IMR-90 (cell line): ENCODE data around the gene MEF2C. TPM values are rescaled to one million over a fixed set of nuclear protein-coding genes. Genes with fewer than 3 reads are reported as not detected.

Experiments
- ATAC-seq: fragments of 200-7000 bp; cut with Tn5 transposase; 2 replicates; pipeline ENCODE4 v1.9.1; 2020; ENCODE audit warnings: low read depth, mild to moderate bottlenecking, moderate library complexity
- BruUV-seq: library from RNA; stranded (reverse); fragments of 400-500 nt; replicated peaks from 2 replicates; lab custom pipeline; 2021; lab: Mats Ljungman, UMichigan
- CTCF ChIA-PET: fragments of 300-600 bp; formaldehyde crosslinking; extraction: SDS; loops from one replicate; lab custom pipeline; 2021; ENCODE audit warnings: antibody characterized with exemption; lab: Yijun Ruan, JAX
- POLR2A ChIA-PET: fragments of 300-600 bp; sonication (Branson Sonifier 250); formaldehyde crosslinking; loops from one replicate; lab custom pipeline; 2022; ENCODE audit warnings: antibody characterized with exemption; ENCODE audit not compliant: unreplicated experiment; lab: Charles Lee
- DNase-seq: peaks from one replicate; pipeline ENCODE4 v3.0.0; 2013
- H2AFZ ChIP-seq: replicated peaks from 2 replicates; pipeline ENCODE3; 2013; ENCODE audit warnings: low read length, mild to moderate bottlenecking; ENCODE audit not compliant: poor library complexity
- H2AK5ac ChIP-seq: 2 replicates; pipeline ENCODE4 v1.6.1; 2013; ENCODE audit warnings: low read depth, low read length, inconsistent platforms
- H2AK9ac ChIP-seq: replicated peaks from 2 replicates; pipeline ENCODE3; 2013; ENCODE audit warnings: mild to moderate bottlenecking, low read depth, low read length, moderate library complexity; ENCODE audit not compliant: poor library complexity
- H2BK120ac ChIP-seq: 2 replicates; pipeline ENCODE4 v1.6.1; 2013; ENCODE audit warnings: low read depth, low read length, inconsistent platforms
- H2BK15ac ChIP-seq: 3 replicates; pipeline ENCODE4 v1.6.1; 2013; ENCODE audit warnings: low read depth, low read length, inconsistent platforms
- H2BK20ac ChIP-seq: 2 replicates; pipeline ENCODE4 v1.6.1; 2013; ENCODE audit warnings: low read depth, mild to moderate bottlenecking, inconsistent platforms, low read length, moderate library complexity
- H2BK5ac ChIP-seq: 2 replicates; pipeline ENCODE4 v1.6.1; 2013; ENCODE audit warnings: mild to moderate bottlenecking, low read depth, low read length, inconsistent platforms; ENCODE audit not compliant: poor library complexity, severe bottlenecking
- H3K14ac ChIP-seq: replicated peaks from 2 replicates; pipeline ENCODE4 v1.6.1; 2013; ENCODE audit warnings: low read depth, low read length, inconsistent platforms
- H3K18ac ChIP-seq: 2 replicates; pipeline ENCODE4 v1.6.1; 2013; ENCODE audit warnings: low read depth, low read length, control low read depth
- H3K23ac ChIP-seq: 2 replicates; pipeline ENCODE4 v1.6.1; 2013; ENCODE audit warnings: low read depth, low read length, inconsistent platforms
- H3K27ac ChIP-seq: 2 replicates; pipeline ENCODE4 v1.5.1; 2013; ENCODE audit warnings: mild to moderate bottlenecking, control low read depth, low read length; ENCODE audit not compliant: insufficient read depth
- H3K27me3 ChIP-seq: 2 replicates; pipeline ENCODE4 v1.6.1; 2013; ENCODE audit warnings: low read length; ENCODE audit not compliant: control insufficient read depth, insufficient read depth
- H3K36me3 ChIP-seq: 2 replicates; pipeline ENCODE4 v1.6.1; 2013; ENCODE audit warnings: low read length, mixed read lengths; ENCODE audit not compliant: control insufficient read depth, insufficient read depth
- H3K4ac ChIP-seq: 2 replicates; pipeline ENCODE4 v1.6.1; 2013; ENCODE audit warnings: low read depth, low read length, inconsistent platforms
- H3K4me1 ChIP-seq: 2 replicates; pipeline ENCODE4 v1.6.1; 2013; ENCODE audit warnings: low read length, mixed read lengths; ENCODE audit not compliant: control insufficient read depth, insufficient read depth
- H3K4me2 ChIP-seq: 2 replicates; pipeline ENCODE4 v1.6.1; 2013; ENCODE audit warnings: low read depth, mild to moderate bottlenecking, control low read depth, low read length, moderate library complexity
- H3K4me3 ChIP-seq: 2 replicates; pipeline ENCODE4 v1.5.1; 2013; ENCODE audit warnings: low read depth, mild to moderate bottlenecking, control low read depth, low read length, moderate library complexity; ENCODE audit not compliant: insufficient read depth
- H3K56ac ChIP-seq: 2 replicates; pipeline ENCODE4 v1.6.1; 2013; ENCODE audit warnings: low read length, inconsistent platforms; ENCODE audit not compliant: insufficient read depth; ENCODE audit errors: extremely low read depth
- H3K79me1 ChIP-seq, 2 experiments: 2 replicates each; pipeline ENCODE4 v1.6.1; 2013; ENCODE audit warnings: low read length in 2 of 2, inconsistent platforms in 1 of 2, low read depth in 1 of 2
- H3K9ac ChIP-seq: 2 replicates; pipeline ENCODE4 v1.6.1; 2013; ENCODE audit warnings: low read depth, low read length, control low read depth
- H3K9me1 ChIP-seq: 2 replicates; pipeline ENCODE4 v1.6.1; 2013; ENCODE audit warnings: low read length, inconsistent platforms; ENCODE audit not compliant: insufficient read depth
- H3K9me3 ChIP-seq: 2 replicates; pipeline ENCODE4 v1.6.1; 2013; ENCODE audit warnings: low read length; ENCODE audit not compliant: control insufficient read depth, insufficient read depth
- H4K20me1 ChIP-seq: 2 replicates; pipeline ENCODE4 v1.6.1; 2013; ENCODE audit warnings: low read length, inconsistent platforms; ENCODE audit not compliant: insufficient read depth
- H4K5ac ChIP-seq: 2 replicates; pipeline ENCODE4 v1.6.1; 2013; ENCODE audit warnings: mild to moderate bottlenecking, low read depth, low read length, control low read depth
- H4K8ac ChIP-seq, 2 experiments: 2 replicates each; pipeline ENCODE4 v1.6.1; 2013; ENCODE audit warnings: low read depth in 2 of 2, low read length in 2 of 2, control low read depth in 1 of 2, inconsistent platforms in 1 of 2
- H4K91ac ChIP-seq: 2 replicates; pipeline ENCODE4 v1.6.1; 2013; ENCODE audit warnings: low read depth, low read length, inconsistent platforms; ENCODE audit not compliant: insufficient read depth
- NFE2L2 ChIP-seq: fragments of 150-350 bp; IDR thresholded peaks from 2 replicates; pipeline ENCODE4 v1.6.1; 2016; ENCODE audit warnings: low read depth, mild to moderate bottlenecking, low read length
- SMC3 ChIP-seq: fragments of 150-350 bp; IDR thresholded peaks from 2 replicates; pipeline ENCODE4 v1.6.1; 2016; ENCODE audit warnings: low read depth, mild to moderate bottlenecking, antibody characterized with exemption, low read length, moderate library complexity
- WGBS, 2 experiments: methylation state at CpG; one replicate each; pipeline versions ENCODE4 v1.1.5 to v1.1.7; 2013; ENCODE audit warnings: missing lambda C conversion rate in 2 of 2; ENCODE audit not compliant: insufficient read length in 1 of 2; ENCODE audit errors: extremely low coverage in 2 of 2; 5-methylcytosine and 5-hydroxymethylcytosine counted together
- dilution Hi-C: fragments of 300-500 bp; cut with HindIII; formaldehyde crosslinking; loops from one replicate; pipeline ENCODE4 v1.14.3; 2018; ENCODE audit warnings: low sequenced_read_pairs; ENCODE audit not compliant: unreplicated experiment
- in situ Hi-C: fragments of 300-500 bp; cut with MboI; formaldehyde crosslinking; loops from 3 replicates; pipeline ENCODE4 v1.14.3; 2019; ENCODE audit warnings: low sequenced_read_pairs, inconsistent platforms, mixed read lengths
- intact Hi-C: fragments of 100-400 bp; cut with micrococcal nuclease; formaldehyde crosslinking; loops from 2 replicates; pipeline ENCODE4 v1.10.0; 2022
- polyA plus RNA-seq, 3 experiments: library from polyadenylated mRNA; depleted of rRNA; stranded (reverse); fragments of >200 nt; gene quantifications; 2 replicates each; pipeline ENCODE4 v1.2.3, GENCODE V29; 2012; ENCODE audit warnings: low replicate concordance in 1 of 3
- total RNA-seq: library from RNA; depleted of rRNA; stranded (reverse); fragments of >200 nt; gene quantifications from 2 replicates; pipeline ENCODE4 v1.2.3, GENCODE V29; 2012
- TF ChIP-seq, protein P1 (sequence below): conservative IDR thresholded peaks from 2 replicates; pipeline ENCODE4 v1.5.1; 2012; ENCODE audit warnings: mild to moderate bottlenecking, low read depth, low read length, improper control_type of control experiment

Gene MEF2C
- total and polyA plus RNA-seq, 2 of the 4 experiments (the other 2 are of a cell fraction): 1.5 to 6.8 TPM

- Histone ChIP-seq H3K79me1 (no peaks in the 10 kb centered on the region), H3K27ac (no peak overlapping the region), H3K4me3 (no peak overlapping the region), H3K9me3 (peaks cover 9% of the 10 kb centered on the region; the same call in 1 of the 2 replicates), H3K4me1 (no peaks in the 10 kb centered on the region; the same call in 1 of the 2 replicates), H3K23ac (no peak overlapping the region), H2AK5ac (no peak overlapping the region), H4K20me1 (no peaks in the 10 kb centered on the region), H3K18ac (no peak overlapping the region), H3K56ac (no peak overlapping the region), H3K9ac (no peak overlapping the region), H2BK15ac (no peak overlapping the region), H3K14ac (no peak overlapping the region), H3K27me3 (peaks cover 74% of the 10 kb centered on the region), H4K5ac (no peak overlapping the region), H2BK120ac (no peak overlapping the region), H3K4me2 (no peak overlapping the region), H2AFZ (no peak overlapping the region), H3K4ac (no peak overlapping the region), H3K36me3 (no peaks in the 10 kb centered on the region), H4K91ac (no peak overlapping the region), H2AK9ac (no peak overlapping the region), H2BK5ac (no peak overlapping the region), H2BK20ac (no peak overlapping the region), H3K9me1 (no peaks in the 10 kb centered on the region), H4K8ac (no peak overlapping the region)
- ChIA-PET CTCF (no interaction called here), POLR2A (no interaction called here)
- TF ChIP-seq, protein P1, sequence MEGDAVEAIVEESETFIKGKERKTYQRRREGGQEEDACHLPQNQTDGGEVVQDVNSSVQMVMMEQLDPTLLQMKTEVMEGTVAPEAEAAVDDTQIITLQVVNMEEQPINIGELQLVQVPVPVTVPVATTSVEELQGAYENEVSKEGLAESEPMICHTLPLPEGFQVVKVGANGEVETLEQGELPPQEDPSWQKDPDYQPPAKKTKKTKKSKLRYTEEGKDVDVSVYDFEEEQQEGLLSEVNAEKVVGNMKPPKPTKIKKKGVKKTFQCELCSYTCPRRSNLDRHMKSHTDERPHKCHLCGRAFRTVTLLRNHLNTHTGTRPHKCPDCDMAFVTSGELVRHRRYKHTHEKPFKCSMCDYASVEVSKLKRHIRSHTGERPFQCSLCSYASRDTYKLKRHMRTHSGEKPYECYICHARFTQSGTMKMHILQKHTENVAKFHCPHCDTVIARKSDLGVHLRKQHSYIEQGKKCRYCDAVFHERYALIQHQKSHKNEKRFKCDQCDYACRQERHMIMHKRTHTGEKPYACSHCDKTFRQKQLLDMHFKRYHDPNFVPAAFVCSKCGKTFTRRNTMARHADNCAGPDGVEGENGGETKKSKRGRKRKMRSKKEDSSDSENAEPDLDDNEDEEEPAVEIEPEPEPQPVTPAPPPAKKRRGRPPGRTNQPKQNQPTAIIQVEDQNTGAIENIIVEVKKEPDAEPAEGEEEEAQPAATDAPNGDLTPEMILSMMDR: no peak
- TF ChIP-seq SMC3: no peak
- TF ChIP-seq NFE2L2: no peak
- in situ Hi-C loops (no loop called here), dilution Hi-C loops (no loop called here), intact Hi-C loops (no loop called here)
- ATAC-seq (no peak), DNase-seq (no peak)
- BruUV-seq: no TSS peak
- WGBS, 2 experiments: no CpG with 5 or more reads among the region's 3 CpGs
Measured at GRCh38 chr5:88669371-88670050, 213.5 kb downstream of the MEF2C start.
